ENCODE data around the gene PRF1. TPM values are rescaled to one million over a fixed set of nuclear protein-coding genes. Genes with fewer than 3 reads are reported as not detected.
A peak's percentile ranks its signal among the peaks of the same experiment; 100 is the strongest.
"Not testable (repeated sequence)": the region's sequence is repeated elsewhere in the genome, so short reads cannot be mapped to it uniquely, and the experiment has no call there.

The PRF1 gene
- polyA plus RNA-seq, 4 donors, result 0.87 to 2.4 (median 1.6) TPM

DNA sequence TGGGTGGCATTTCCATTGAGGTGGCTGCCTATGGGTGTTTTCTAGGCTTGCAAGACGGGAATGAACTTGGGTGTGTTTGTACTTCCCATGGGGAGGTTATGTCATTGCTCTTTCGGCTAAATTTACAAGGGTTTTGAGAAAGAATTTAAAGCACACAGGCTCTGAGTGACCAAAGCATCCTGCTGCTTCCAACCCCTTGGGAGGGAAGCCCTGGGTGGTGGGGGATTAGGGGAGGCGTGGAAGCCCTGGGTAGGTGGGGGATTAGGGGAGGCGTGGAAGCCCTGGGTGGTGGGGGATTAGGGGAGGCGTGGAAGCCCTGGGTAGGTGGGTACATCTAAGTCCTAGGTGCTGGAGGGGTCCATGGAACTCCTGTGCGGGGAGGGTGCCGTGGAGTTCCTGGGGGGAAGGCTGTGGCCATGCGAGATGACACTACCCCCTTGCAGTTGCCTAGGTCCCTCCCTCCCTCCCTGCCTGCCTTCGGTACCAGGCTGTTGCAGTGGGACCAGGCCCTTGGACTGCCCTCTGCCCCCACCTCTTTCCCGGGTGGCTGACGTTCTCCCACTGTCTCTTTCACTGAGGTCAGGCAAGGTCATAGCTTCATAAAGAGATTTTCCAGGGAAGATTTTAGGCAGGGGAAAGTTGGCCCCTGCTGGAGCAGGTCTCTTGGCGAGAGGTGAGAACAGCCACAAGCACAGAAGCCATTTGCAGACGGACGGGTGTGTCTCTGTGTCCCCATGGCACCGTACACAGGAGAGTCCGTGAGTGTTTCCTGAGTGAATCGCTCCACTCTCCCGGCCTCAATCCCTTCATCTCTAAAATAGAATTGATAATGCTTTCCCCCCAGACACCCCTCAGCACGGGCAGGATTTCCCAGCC lies 19.5 kb downstream of the PRF1 start:
- Histone ChIP-seq H3K27ac (ENCODE audit: low read depth in 1 of 3, low read length in 2 of 3) (no peak overlapping the region), H3K4me1 (ENCODE audit: control insufficient read depth in 3 of 3, insufficient read depth in 2 of 3, low read depth in 1 of 3, low read length in 2 of 3) (peaks cover 0 to 11% (median 0%) of the 10 kb centered on the region in 3 donors), H3K9me3 (ENCODE audit: control insufficient read depth in 2 of 2, insufficient read depth in 1 of 2, low read depth in 1 of 2, low read length in 1 of 2) (no peaks in the 10 kb centered on the region), H3K36me3 (ENCODE audit: control insufficient read depth in 3 of 3, insufficient read depth in 2 of 3, low read depth in 1 of 3, low read length in 3 of 3) (no peaks in the 10 kb centered on the region), H3K4me3 (ENCODE audit: low read depth in 1 of 3, low read length in 3 of 3) (no peak overlapping the region), H3K27me3 (ENCODE audit: control insufficient read depth in 3 of 3, insufficient read depth in 3 of 3, low read length in 3 of 3) (no peaks in the 10 kb centered on the region)
- DNase-seq (no peak), FAIRE-seq (no peak)
- 77 to 87% (median 81%) methylated on average over 18 to 19 of the region's 19 CpGs for WGBS, 3 donors

DNA sequence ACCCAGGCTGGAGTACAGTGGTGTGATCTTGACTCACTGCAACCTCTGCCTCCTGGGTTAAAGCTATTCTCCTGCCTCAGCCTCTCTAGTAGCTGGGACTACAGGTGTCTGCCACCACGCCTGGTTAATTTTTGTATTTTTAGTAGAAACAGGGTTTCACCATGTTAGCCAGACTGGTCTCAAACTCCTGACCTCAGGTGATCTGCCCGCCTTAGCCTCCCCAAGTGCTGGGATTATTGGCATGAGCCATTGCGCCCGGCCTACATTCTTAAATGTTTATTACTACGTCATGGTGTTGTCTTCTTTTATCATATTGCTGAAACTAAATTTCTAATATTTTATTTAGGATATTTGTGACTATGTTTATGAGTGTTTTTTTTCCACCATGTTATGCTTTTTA lies 21.4 kb downstream of the PRF1 start:
- 97 to 98% (median 97%) methylated on average over 5 of the region's 5 CpGs for WGBS, 3 donors
- H3K27me3 ChIP-seq (ENCODE audit: control insufficient read depth in 3 of 3, insufficient read depth in 3 of 3, low read length in 3 of 3); H3K36me3 ChIP-seq (ENCODE audit: control insufficient read depth in 3 of 3, insufficient read depth in 2 of 3, low read depth in 1 of 3, low read length in 3 of 3); H3K4me1 ChIP-seq (ENCODE audit: control insufficient read depth in 3 of 3, insufficient read depth in 2 of 3, low read depth in 1 of 3, low read length in 2 of 3); H3K4me3 ChIP-seq (ENCODE audit: low read depth in 1 of 3, low read length in 3 of 3); H3K27ac ChIP-seq (ENCODE audit: low read depth in 1 of 3, low read length in 2 of 3); H3K9me3 ChIP-seq (ENCODE audit: control insufficient read depth in 2 of 2, insufficient read depth in 1 of 2, low read depth in 1 of 2, low read length in 1 of 2); DNase-seq; FAIRE-seq: not testable (repeated sequence)

DNA sequence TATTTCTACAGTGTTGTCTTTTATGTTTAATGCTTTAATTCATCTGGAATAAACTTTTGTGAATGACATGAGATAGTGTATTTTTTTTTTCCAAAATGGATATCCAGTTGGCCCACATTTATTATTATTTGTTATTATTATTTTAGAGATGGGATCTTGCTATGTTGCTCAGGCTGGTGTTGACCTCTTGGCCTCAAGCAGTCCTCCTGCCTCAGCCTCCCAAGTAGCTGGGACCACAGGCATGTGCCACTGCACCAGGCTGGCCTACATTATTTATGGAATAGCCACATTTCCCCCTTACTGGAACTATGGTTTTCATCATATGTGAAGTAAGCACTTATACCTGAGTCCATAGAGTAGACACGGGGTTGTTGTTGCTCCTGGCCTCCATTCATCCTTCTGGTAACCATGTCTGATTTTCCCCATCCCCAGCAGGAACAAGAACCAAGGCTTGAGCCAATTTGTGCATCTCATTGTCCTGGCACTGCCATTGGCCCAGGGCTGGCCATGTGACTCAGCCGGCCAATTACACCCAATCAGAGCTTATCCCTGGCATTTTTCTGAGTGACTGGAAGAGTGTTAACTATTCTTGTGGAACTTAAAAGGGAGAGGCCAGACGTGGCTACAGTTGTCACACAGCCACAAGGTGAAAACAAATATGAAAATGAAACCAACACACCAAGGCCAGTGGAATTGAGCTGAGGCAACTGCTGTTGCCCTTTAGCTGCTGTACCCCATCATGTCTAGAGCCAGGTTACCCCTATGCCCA lies 23.1 kb downstream of the PRF1 start:
- Histone ChIP-seq H3K27me3 (ENCODE audit: control insufficient read depth in 3 of 3, insufficient read depth in 3 of 3, low read length in 3 of 3) (no peaks in the 10 kb centered on the region), H3K27ac (ENCODE audit: low read depth in 1 of 3, low read length in 2 of 3) (peak overlapping the region in 1 of 3 donors; percentile 12), H3K9me3 (ENCODE audit: control insufficient read depth in 2 of 2, insufficient read depth in 1 of 2, low read depth in 1 of 2, low read length in 1 of 2) (no peaks in the 10 kb centered on the region), H3K36me3 (ENCODE audit: control insufficient read depth in 3 of 3, insufficient read depth in 2 of 3, low read depth in 1 of 3, low read length in 3 of 3) (no peaks in the 10 kb centered on the region), H3K4me3 (ENCODE audit: low read depth in 1 of 3, low read length in 3 of 3) (no peak overlapping the region), H3K4me1 (ENCODE audit: control insufficient read depth in 3 of 3, insufficient read depth in 2 of 3, low read depth in 1 of 3, low read length in 2 of 3) (peaks cover 0 to 7% (median 0%) of the 10 kb centered on the region in 3 donors)
- FAIRE-seq, result no peak
- peak in 1 of 2 donors; percentile 40 for DNase-seq
- WGBS, 3 donors, result 53 to 73% (median 61%) methylated on average over 3 of the region's 3 CpGs

DNA sequence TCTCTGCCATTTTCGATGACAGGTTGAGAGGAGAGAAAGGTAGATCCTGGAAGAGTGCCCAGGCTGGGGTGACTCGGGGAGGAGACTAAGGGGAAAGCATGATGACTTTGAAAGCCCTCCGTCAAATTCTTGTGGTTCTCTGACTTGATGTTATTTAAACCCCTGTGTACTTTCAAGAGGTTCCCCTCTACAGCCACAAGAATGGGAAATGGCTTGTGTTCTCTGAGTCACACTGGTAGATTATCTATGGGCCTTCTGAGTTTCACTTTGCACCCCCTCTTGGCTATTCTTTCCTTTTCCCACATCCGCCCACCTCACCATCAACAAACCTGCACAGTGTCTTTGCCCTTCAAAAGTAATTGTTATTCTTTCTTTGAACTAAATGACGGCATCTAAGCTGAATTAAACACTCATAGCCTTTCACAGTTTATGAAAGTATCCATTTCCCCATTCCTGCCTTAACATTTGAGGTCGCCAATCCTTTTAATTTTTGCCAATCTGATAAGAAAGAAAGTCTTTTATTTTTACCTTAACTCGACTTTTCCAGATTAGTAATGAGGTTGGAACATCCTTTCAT lies 24.1 kb downstream of the PRF1 start:
- H3K27ac ChIP-seq (ENCODE audit: low read depth in 1 of 3, low read length in 2 of 3), result peak overlapping the region in 1 of 3 donors; percentile 60
- DNase-seq (peak in 1 of 2 donors; percentile 72), FAIRE-seq (peak; percentile 26)
- H3K4me1 ChIP-seq (ENCODE audit: control insufficient read depth in 3 of 3, insufficient read depth in 2 of 3, low read depth in 1 of 3, low read length in 2 of 3), result peaks cover 0 to 7% (median 0%) of the 10 kb centered on the region in 3 donors
- WGBS, 3 donors, result 44 to 55% (median 49%) methylated on average over 7 of the region's 7 CpGs
- H3K36me3 ChIP-seq (ENCODE audit: control insufficient read depth in 3 of 3, insufficient read depth in 2 of 3, low read depth in 1 of 3, low read length in 3 of 3), result peaks cover 0 to under 1% (median 0%) of the 10 kb centered on the region in 3 donors
- H3K4me3 ChIP-seq (ENCODE audit: low read depth in 1 of 3, low read length in 3 of 3), result no peak overlapping the region
- H3K9me3 ChIP-seq (ENCODE audit: control insufficient read depth in 2 of 2, insufficient read depth in 1 of 2, low read depth in 1 of 2, low read length in 1 of 2), result no peaks in the 10 kb centered on the region
- H3K27me3 ChIP-seq (ENCODE audit: control insufficient read depth in 3 of 3, insufficient read depth in 3 of 3, low read length in 3 of 3), result no peaks in the 10 kb centered on the region

DNA sequence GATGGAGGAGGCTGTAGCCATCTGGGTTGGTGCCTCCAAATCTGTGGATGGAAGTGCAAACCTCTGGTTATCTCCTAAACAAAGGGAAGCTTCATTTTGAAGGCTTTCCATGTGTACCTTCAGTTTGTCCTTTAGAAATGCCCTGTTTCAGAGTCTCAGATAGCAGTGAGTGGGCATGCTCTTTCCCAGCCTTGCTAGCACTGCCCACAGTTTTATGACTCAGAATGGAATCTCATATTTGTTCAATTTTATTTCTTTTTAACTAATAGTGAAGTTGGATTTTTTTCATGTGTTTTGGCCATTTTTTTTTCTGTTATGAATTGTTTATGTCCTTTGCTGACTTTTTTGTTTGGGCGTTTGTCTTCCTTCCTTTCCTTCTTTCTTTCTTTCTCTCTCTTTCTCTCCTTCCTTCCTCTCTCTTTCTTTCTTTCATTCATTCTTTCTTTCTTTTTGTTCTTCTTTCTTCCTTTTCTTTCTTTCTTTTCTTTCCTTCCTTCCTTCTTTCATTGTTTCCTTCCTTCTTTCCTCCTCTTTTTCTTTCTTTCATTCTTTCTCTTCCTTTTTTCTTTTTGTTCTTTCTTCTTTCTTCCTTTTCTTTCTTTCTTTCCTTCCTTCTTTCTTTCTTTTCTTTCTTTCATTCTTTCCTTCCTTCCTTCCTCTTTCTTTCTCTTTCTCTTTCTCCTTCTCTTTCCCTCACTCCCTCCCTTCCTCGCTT lies 25.6 kb downstream of the PRF1 start:
- DNase-seq, result no peak
- H3K27ac ChIP-seq (ENCODE audit: low read depth in 1 of 3, low read length in 2 of 3), result peak overlapping the region in 2 of 3 donors; percentile 13 to 24
- H3K27me3 ChIP-seq (ENCODE audit: control insufficient read depth in 3 of 3, insufficient read depth in 3 of 3, low read length in 3 of 3), result no peaks in the 10 kb centered on the region
- 61 to 89% (median 67%) methylated on average over 2 of the region's 2 CpGs for whole genome bisulfite sequencing, 3 donors
- H3K9me3 ChIP-seq (ENCODE audit: control insufficient read depth in 2 of 2, insufficient read depth in 1 of 2, low read depth in 1 of 2, low read length in 1 of 2), result no peaks in the 10 kb centered on the region
- peaks cover 0 to 7% (median 0%) of the 10 kb centered on the region in 3 donors for H3K4me1 ChIP-seq (ENCODE audit: control insufficient read depth in 3 of 3, insufficient read depth in 2 of 3, low read depth in 1 of 3, low read length in 2 of 3)
- H3K36me3 ChIP-seq (ENCODE audit: control insufficient read depth in 3 of 3, insufficient read depth in 2 of 3, low read depth in 1 of 3, low read length in 3 of 3), result peaks cover 0 to 2% (median 0%) of the 10 kb centered on the region in 3 donors
- no peak for FAIRE-seq
- H3K4me3 ChIP-seq (ENCODE audit: low read depth in 1 of 3, low read length in 3 of 3), result no peak overlapping the region

DNA sequence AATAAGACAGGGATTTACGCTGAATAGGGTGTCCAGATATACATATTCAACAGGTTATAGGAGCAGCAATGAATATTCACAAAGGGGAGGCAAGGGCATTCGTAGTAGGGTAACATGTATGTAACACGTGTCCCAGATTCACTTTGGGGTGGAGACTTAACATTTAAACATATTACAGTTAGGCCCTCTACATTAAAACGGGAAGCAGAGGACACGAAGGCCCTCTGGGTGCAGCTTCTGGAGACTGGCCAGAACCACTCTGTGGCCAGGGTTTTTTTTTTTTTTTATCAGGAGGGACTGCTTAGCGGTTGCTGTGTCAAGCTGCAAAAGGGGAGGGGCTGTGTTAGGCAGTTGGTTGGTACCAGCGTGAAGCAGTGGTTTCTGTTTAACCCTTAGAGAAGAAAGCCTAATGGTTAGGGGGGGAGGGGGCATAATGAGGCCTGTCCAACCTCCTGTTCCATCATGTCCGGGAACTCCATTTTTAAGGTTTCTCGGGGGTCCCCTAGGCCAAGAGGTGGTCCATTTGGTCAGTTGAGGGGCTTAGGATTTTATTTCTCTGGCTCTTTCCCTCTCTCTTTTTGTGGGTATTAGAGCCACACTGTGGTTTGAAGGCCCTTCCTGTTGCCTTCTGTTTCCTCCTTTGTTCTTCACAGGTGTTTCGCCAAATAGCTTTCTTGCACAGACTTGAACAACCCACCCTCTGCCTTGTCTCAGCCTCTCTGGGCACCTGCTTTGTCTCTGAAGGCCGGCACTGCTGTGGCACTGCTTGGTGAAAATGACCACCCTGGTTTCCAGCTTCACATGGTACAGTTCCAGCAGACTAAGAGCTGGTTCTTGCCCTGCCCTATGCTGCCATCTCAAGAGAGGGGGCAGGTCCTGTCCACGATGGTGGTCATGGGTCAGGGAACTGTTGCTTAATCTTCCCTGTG lies 26.4 kb downstream of the PRF1 start:
- DNase-seq (peak in 1 of 2 donors; percentile 48), FAIRE-seq (no peak)
- peak overlapping the region in 2 of 3 donors; percentile 24 to 32 for H3K27ac ChIP-seq (ENCODE audit: low read depth in 1 of 3, low read length in 2 of 3)
- H3K4me1 ChIP-seq (ENCODE audit: control insufficient read depth in 3 of 3, insufficient read depth in 2 of 3, low read depth in 1 of 3, low read length in 2 of 3), result peaks cover 0 to 7% (median 0%) of the 10 kb centered on the region in 3 donors
- WGBS, 3 donors, result 31 to 38% (median 38%) methylated on average over 12 of the region's 12 CpGs
- H3K4me3 ChIP-seq (ENCODE audit: low read depth in 1 of 3, low read length in 3 of 3), result no peak overlapping the region
- no peaks in the 10 kb centered on the region for H3K9me3 ChIP-seq (ENCODE audit: control insufficient read depth in 2 of 2, insufficient read depth in 1 of 2, low read depth in 1 of 2, low read length in 1 of 2)
- H3K36me3 ChIP-seq (ENCODE audit: control insufficient read depth in 3 of 3, insufficient read depth in 2 of 3, low read depth in 1 of 3, low read length in 3 of 3), result peaks cover 0 to 2% (median 0%) of the 10 kb centered on the region in 3 donors
- H3K27me3 ChIP-seq (ENCODE audit: control insufficient read depth in 3 of 3, insufficient read depth in 3 of 3, low read length in 3 of 3), result no peaks in the 10 kb centered on the region

DNA sequence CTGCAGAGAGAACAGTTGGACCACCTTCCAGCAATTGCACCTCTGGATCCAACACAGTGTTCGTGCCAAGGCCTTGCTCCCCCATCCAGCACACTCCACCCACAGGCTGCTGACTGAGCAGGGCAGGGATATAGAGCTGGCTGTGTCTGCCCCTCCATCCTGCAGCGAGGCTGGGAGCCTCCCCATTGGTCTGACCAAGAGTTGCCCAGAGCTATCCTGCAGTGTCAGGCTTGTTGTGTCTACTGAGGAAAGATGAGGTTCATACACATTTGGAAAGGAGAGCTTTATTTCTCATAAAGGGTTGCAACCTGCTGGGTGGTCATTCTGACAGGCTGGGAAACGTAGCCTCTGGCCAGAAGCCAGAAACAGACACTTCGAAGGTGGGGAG lies 27.1 kb downstream of the PRF1 start:
- no peak overlapping the region for H3K4me3 ChIP-seq (ENCODE audit: low read depth in 1 of 3, low read length in 3 of 3)
- no peaks in the 10 kb centered on the region for H3K9me3 ChIP-seq (ENCODE audit: control insufficient read depth in 2 of 2, insufficient read depth in 1 of 2, low read depth in 1 of 2, low read length in 1 of 2)
- no peaks in the 10 kb centered on the region for H3K27me3 ChIP-seq (ENCODE audit: control insufficient read depth in 3 of 3, insufficient read depth in 3 of 3, low read length in 3 of 3)
- H3K4me1 ChIP-seq (ENCODE audit: control insufficient read depth in 3 of 3, insufficient read depth in 2 of 3, low read depth in 1 of 3, low read length in 2 of 3), result peaks cover 0 to 7% (median 0%) of the 10 kb centered on the region in 3 donors
- WGBS, 3 donors, result 47 to 54% (median 52%) methylated on average over 4 of the region's 4 CpGs
- peaks cover 0 to 2% (median 0%) of the 10 kb centered on the region in 3 donors for H3K36me3 ChIP-seq (ENCODE audit: control insufficient read depth in 3 of 3, insufficient read depth in 2 of 3, low read depth in 1 of 3, low read length in 3 of 3)
- peak overlapping the region in 1 of 3 donors; percentile 32 for H3K27ac ChIP-seq (ENCODE audit: low read depth in 1 of 3, low read length in 2 of 3)
- FAIRE-seq (no peak), DNase-seq (no peak)

Data from small intestine (tissue), 7 donors.